Measurements from ENCODE around the gene SPDEF. TPM values are rescaled to one million over a fixed set of nuclear protein-coding genes. Genes with fewer than 3 reads are reported as not detected.

SPDEF gene
- total and polyA plus RNA-seq, 2 donors from 2014 or later, result 0.19 TPM; not detected in 1

GRCh38 chr6:34514593-34515472, 41.3 kb downstream of the SPDEF start:
- Histone ChIP-seq H3K36me3 (ENCODE audit: control insufficient read depth in 2 of 3, insufficient read depth in 3 of 3, low read length in 3 of 3) (no peaks in the 10 kb centered on the region), H3K27ac (ENCODE audit: low read depth in 2 of 2, low read length in 2 of 2) (no peak overlapping the region), H3K4me3 (ENCODE audit: low read length in 3 of 3) (no peak overlapping the region), H3K9ac (ENCODE audit: low read length in 3 of 3) (no peak overlapping the region), H3K4me1 (ENCODE audit: control insufficient read depth in 2 of 3, insufficient read depth in 2 of 3, low read depth in 1 of 3, low read length in 3 of 3) (no peaks in the 10 kb centered on the region), H3K27me3 (ENCODE audit: control insufficient read depth, insufficient read depth, low read length) (no peaks in the 10 kb centered on the region), H3K9me3 (ENCODE audit: control insufficient read depth in 2 of 3, insufficient read depth in 1 of 3, low read length in 3 of 3) (no peaks in the 10 kb centered on the region)
- intact Hi-C loops (cut with DNase I), result no loop called here
- TF ChIP-seq CTCF (IDR thresholded peaks at IDR 0.05; ENCODE audit: borderline replicate concordance, extremely low read depth, insufficient read depth), result no peak
- DNase-seq, result peak in 4 of 5 donors; percentile 90 to 93 (median 91)
- FAIRE-seq, result no peak

- Histone ChIP-seq H3K9me3 (ENCODE audit: control insufficient read depth in 2 of 3, insufficient read depth in 1 of 3, low read length in 3 of 3) (peaks cover 0 to 1% (median 0%) of the 10 kb centered on the region in 3 donors), H3K4me1 (ENCODE audit: control insufficient read depth in 2 of 3, insufficient read depth in 2 of 3, low read depth in 1 of 3, low read length in 3 of 3) (no peaks in the 10 kb centered on the region), H3K9ac (ENCODE audit: low read length in 3 of 3) (no peak overlapping the region), H3K36me3 (ENCODE audit: control insufficient read depth in 2 of 3, insufficient read depth in 3 of 3, low read length in 3 of 3) (no peaks in the 10 kb centered on the region), H3K4me3 (ENCODE audit: low read length in 3 of 3) (no peak overlapping the region), H3K27me3 (ENCODE audit: control insufficient read depth, insufficient read depth, low read length) (no peaks in the 10 kb centered on the region), H3K27ac (ENCODE audit: low read depth in 2 of 2, low read length in 2 of 2) (no peak overlapping the region)
- intact Hi-C loops (cut with DNase I), result no loop called here
- DNase-seq (no peak), FAIRE-seq (no peak)
- TF ChIP-seq CTCF (IDR thresholded peaks at IDR 0.05; ENCODE audit: borderline replicate concordance, extremely low read depth, insufficient read depth), result no peak
Observed at GRCh38 chr6:34514112-34514511, 42.0 kb downstream of the SPDEF start.

GRCh38 chr6:34513646-34514045, 42.5 kb downstream of the SPDEF start:
- no peak for FAIRE-seq

More at GRCh38 chr6:34513646-34514045, 42.5 kb downstream of the SPDEF start:
- H3K4me1 ChIP-seq (ENCODE audit: control insufficient read depth in 2 of 3, insufficient read depth in 2 of 3, low read depth in 1 of 3, low read length in 3 of 3), result no peaks in the 10 kb centered on the region
- no peak overlapping the region for H3K27ac ChIP-seq (ENCODE audit: low read depth in 2 of 2, low read length in 2 of 2)
- peak in 1 of 5 donors; percentile 43 for DNase-seq
- peaks cover 0 to 3% (median 0%) of the 10 kb centered on the region in 3 donors for H3K9me3 ChIP-seq (ENCODE audit: control insufficient read depth in 2 of 3, insufficient read depth in 1 of 3, low read length in 3 of 3)
- intact Hi-C loops (cut with DNase I), result no loop called here
- no peaks in the 10 kb centered on the region for H3K36me3 ChIP-seq (ENCODE audit: control insufficient read depth in 2 of 3, insufficient read depth in 3 of 3, low read length in 3 of 3)
- no peak for TF ChIP-seq CTCF (IDR thresholded peaks at IDR 0.05; ENCODE audit: borderline replicate concordance, extremely low read depth, insufficient read depth)
- H3K9ac ChIP-seq (ENCODE audit: low read length in 3 of 3), result no peak overlapping the region
- no peak overlapping the region for H3K4me3 ChIP-seq (ENCODE audit: low read length in 3 of 3)
- no peaks in the 10 kb centered on the region for H3K27me3 ChIP-seq (ENCODE audit: control insufficient read depth, insufficient read depth, low read length)

All from kidney (tissue), 14 donors.